Stomach smooth muscle (tissue), 2 donors: ENCODE data around the gene LAMTOR3.

ENCODE experiments used
- H3K27ac ChIP-seq: one replicate; pipeline ENCODE4 v1.7.0; 2013; ENCODE audit warnings: mild to moderate bottlenecking, low read length, inconsistent platforms
- H3K27me3 ChIP-seq, 2 donors: one replicate each; pipeline ENCODE4 v1.7.0; 2013; ENCODE audit warnings: low read length in 2 of 2; ENCODE audit not compliant: insufficient read depth in 2 of 2, control insufficient read depth in 1 of 2
- H3K36me3 ChIP-seq, 2 donors: one replicate each; pipeline ENCODE4 v1.7.0; 2013; ENCODE audit warnings: low read length in 2 of 2; ENCODE audit not compliant: control insufficient read depth in 2 of 2, insufficient read depth in 2 of 2
- H3K4me1 ChIP-seq: one replicate; pipeline ENCODE4 v1.7.0; 2013; ENCODE audit warnings: low read length; ENCODE audit not compliant: control insufficient read depth, insufficient read depth
- H3K4me3 ChIP-seq, 2 donors: one replicate each; pipeline ENCODE4 v1.7.0; 2013; ENCODE audit warnings: low read length in 2 of 2
- H3K9ac ChIP-seq, 2 donors: one replicate each; pipeline ENCODE4 v1.7.0; 2013; ENCODE audit warnings: low read length in 2 of 2, mild to moderate bottlenecking in 1 of 2
- H3K9me3 ChIP-seq, 2 donors: one replicate each; pipeline ENCODE4 v1.7.0; 2013; ENCODE audit warnings: low read length in 2 of 2; ENCODE audit not compliant: control insufficient read depth in 2 of 2
- donor health status: healthy.
- donor health status: Pancreatic carcinoma.

The LAMTOR3 gene

GRCh38 chr4:99863804-99864203 is 30.4 kb downstream of the LAMTOR3 start:
- H3K36me3 ChIP-seq: no peaks in the 10 kb centered on the region
- no peak overlapping the region for H3K27ac ChIP-seq
- H3K9ac ChIP-seq: no peak overlapping the region
- H3K4me3 ChIP-seq: no peak overlapping the region
- no peaks in the 10 kb centered on the region for H3K9me3 ChIP-seq
- no peaks in the 10 kb centered on the region for H3K27me3 ChIP-seq
- H3K4me1 ChIP-seq: peaks cover 2% of the 10 kb centered on the region

- Histone ChIP-seq H3K4me3 (no peak overlapping the region), H3K9me3 (no peaks in the 10 kb centered on the region), H3K27me3 (no peaks in the 10 kb centered on the region), H3K4me1 (no peaks in the 10 kb centered on the region), H3K9ac (no peak overlapping the region), H3K27ac (no peak overlapping the region), H3K36me3 (no peaks in the 10 kb centered on the region)
Observed at GRCh38 chr4:99861120-99861905, 32.9 kb downstream of the LAMTOR3 start.

- no peak overlapping the region for H3K27ac ChIP-seq
- H3K4me3 ChIP-seq: no peak overlapping the region
- H3K4me1 ChIP-seq: no peaks in the 10 kb centered on the region
- no peaks in the 10 kb centered on the region for H3K36me3 ChIP-seq
- no peaks in the 10 kb centered on the region for H3K27me3 ChIP-seq
- H3K9me3 ChIP-seq: no peaks in the 10 kb centered on the region
- no peak overlapping the region for H3K9ac ChIP-seq
Observed at GRCh38 chr4:99860521-99860920, 33.7 kb downstream of the LAMTOR3 start.

- no peaks in the 10 kb centered on the region for H3K9me3 ChIP-seq
- no peaks in the 10 kb centered on the region for H3K36me3 ChIP-seq
- no peaks in the 10 kb centered on the region for H3K27me3 ChIP-seq
- no peak overlapping the region for H3K9ac ChIP-seq
- H3K4me3 ChIP-seq: no peak overlapping the region
- no peak overlapping the region for H3K27ac ChIP-seq
- H3K4me1 ChIP-seq: no peaks in the 10 kb centered on the region
Observed at GRCh38 chr4:99859618-99860017, 34.6 kb downstream of the LAMTOR3 start.

GRCh38 chr4:99857307-99857706 is 36.9 kb downstream of the LAMTOR3 start:
- Histone ChIP-seq H3K27ac (no peak overlapping the region), H3K9ac (no peak overlapping the region), H3K4me3 (no peak overlapping the region), H3K9me3 (no peaks in the 10 kb centered on the region), H3K4me1 (no peaks in the 10 kb centered on the region), H3K36me3 (no peaks in the 10 kb centered on the region), H3K27me3 (no peaks in the 10 kb centered on the region)

GRCh38 chr4:99856166-99856565 is 38.1 kb downstream of the LAMTOR3 start:
- Histone ChIP-seq H3K4me1 (no peaks in the 10 kb centered on the region), H3K4me3 (no peak overlapping the region), H3K27ac (no peak overlapping the region)

GRCh38 chr4:99855678-99856077 is 38.5 kb downstream of the LAMTOR3 start:
- H3K27me3 ChIP-seq: no peaks in the 10 kb centered on the region
- no peaks in the 10 kb centered on the region for H3K9me3 ChIP-seq
- no peaks in the 10 kb centered on the region for H3K4me1 ChIP-seq
- H3K27ac ChIP-seq: no peak overlapping the region
- no peaks in the 10 kb centered on the region for H3K36me3 ChIP-seq
- no peak overlapping the region for H3K4me3 ChIP-seq
- no peak overlapping the region for H3K9ac ChIP-seq

More at GRCh38 chr4:99856166-99856565, 38.1 kb downstream of the LAMTOR3 start:
- Histone ChIP-seq H3K36me3 (no peaks in the 10 kb centered on the region), H3K9ac (no peak overlapping the region), H3K9me3 (no peaks in the 10 kb centered on the region), H3K27me3 (no peaks in the 10 kb centered on the region)

- no peak overlapping the region for H3K4me3 ChIP-seq
- no peaks in the 10 kb centered on the region for H3K36me3 ChIP-seq
- H3K27me3 ChIP-seq: no peaks in the 10 kb centered on the region
- H3K9ac ChIP-seq: no peak overlapping the region
- no peaks in the 10 kb centered on the region for H3K9me3 ChIP-seq
- no peak overlapping the region for H3K27ac ChIP-seq
- no peaks in the 10 kb centered on the region for H3K4me1 ChIP-seq
Observed at GRCh38 chr4:99853999-99854398, 40.2 kb downstream of the LAMTOR3 start.

GRCh38 chr4:99853190-99853589 is 41.0 kb downstream of the LAMTOR3 start:
- Histone ChIP-seq H3K9me3 (no peaks in the 10 kb centered on the region), H3K27ac (no peak overlapping the region), H3K4me3 (no peak overlapping the region), H3K4me1 (no peaks in the 10 kb centered on the region), H3K36me3 (no peaks in the 10 kb centered on the region), H3K9ac (no peak overlapping the region), H3K27me3 (no peaks in the 10 kb centered on the region)

GRCh38 chr4:99852199-99852749 is 42.0 kb downstream of the LAMTOR3 start:
- H3K9ac ChIP-seq: no peak overlapping the region
- H3K27ac ChIP-seq: no peak overlapping the region
- no peaks in the 10 kb centered on the region for H3K27me3 ChIP-seq
- H3K36me3 ChIP-seq: no peaks in the 10 kb centered on the region
- H3K4me1 ChIP-seq: no peaks in the 10 kb centered on the region
- H3K9me3 ChIP-seq: no peaks in the 10 kb centered on the region
- H3K4me3 ChIP-seq: no peak overlapping the region

GRCh38 chr4:99848591-99849001 is 45.6 kb downstream of the LAMTOR3 start:
- Histone ChIP-seq H3K27me3 (no peaks in the 10 kb centered on the region), H3K4me1 (no peaks in the 10 kb centered on the region), H3K9ac (no peak overlapping the region), H3K4me3 (no peak overlapping the region), H3K9me3 (no peaks in the 10 kb centered on the region), H3K36me3 (no peaks in the 10 kb centered on the region), H3K27ac (no peak overlapping the region)
